ENCODE measurements around the gene ALKBH3.

ALKBH3 gene

GRCh38 chr11:43943372-43943930 is 62.8 kb downstream of the ALKBH3 start:
- DNase-seq: no peak

- no peak for DNase-seq
Observed at GRCh38 chr11:43943931-43944751, 63.5 kb downstream of the ALKBH3 start.

- no peak for DNase-seq
Observed at GRCh38 chr11:43944761-43945311, 64.2 kb downstream of the ALKBH3 start.

GRCh38 chr11:43947003-43947500 is 66.4 kb downstream of the ALKBH3 start:
- no peak for DNase-seq

GRCh38 chr11:43947815-43948214 is 67.2 kb downstream of the ALKBH3 start:
- no peak for DNase-seq

- DNase-seq: no peak
Observed at GRCh38 chr11:43948341-43949225, 68.0 kb downstream of the ALKBH3 start.

- DNase-seq: no peak
Observed at GRCh38 chr11:43950311-43950855, 69.8 kb downstream of the ALKBH3 start.

- DNase-seq: no peak
Observed at GRCh38 chr11:43951231-43951630, 70.6 kb downstream of the ALKBH3 start.

GRCh38 chr11:43952020-43952400 is 71.4 kb downstream of the ALKBH3 start:
- DNase-seq: no peak

GRCh38 chr11:43952401-43953342 is 72.0 kb downstream of the ALKBH3 start:
- DNase-seq: no peak

GRCh38 chr11:43953521-43953920 is 72.9 kb downstream of the ALKBH3 start:
- no peak for DNase-seq

- DNase-seq: no peak
Observed at GRCh38 chr11:43954241-43954640, 73.6 kb downstream of the ALKBH3 start.

- DNase-seq: no peak
Observed at GRCh38 chr11:43955381-43956118, 74.9 kb downstream of the ALKBH3 start.

- DNase-seq: no peak
Observed at GRCh38 chr11:43957571-43957970, 76.9 kb downstream of the ALKBH3 start.

- DNase-seq: no peak
Observed at GRCh38 chr11:43959321-43959995, 78.8 kb downstream of the ALKBH3 start.

- no peak for DNase-seq
Observed at GRCh38 chr11:43962383-43963278, 82.0 kb downstream of the ALKBH3 start.

- no peak for DNase-seq
Observed at GRCh38 chr11:43963279-43963620, 82.6 kb downstream of the ALKBH3 start.

- no peak for DNase-seq
Observed at GRCh38 chr11:43967661-43968060, 87.0 kb downstream of the ALKBH3 start.

- no peak for DNase-seq
Observed at GRCh38 chr11:43968719-43969118, 88.1 kb downstream of the ALKBH3 start.
